CD4-positive, alpha-beta T cell treated with Interleukin-15 for 1 hour (primary cell): ENCODE measurements around the gene STK24.

Experiments used
- DNase-seq: peaks from one replicate; pipeline ENCODE4 v3.0.0-alpha.2; 2020

STK24 gene

DNA sequence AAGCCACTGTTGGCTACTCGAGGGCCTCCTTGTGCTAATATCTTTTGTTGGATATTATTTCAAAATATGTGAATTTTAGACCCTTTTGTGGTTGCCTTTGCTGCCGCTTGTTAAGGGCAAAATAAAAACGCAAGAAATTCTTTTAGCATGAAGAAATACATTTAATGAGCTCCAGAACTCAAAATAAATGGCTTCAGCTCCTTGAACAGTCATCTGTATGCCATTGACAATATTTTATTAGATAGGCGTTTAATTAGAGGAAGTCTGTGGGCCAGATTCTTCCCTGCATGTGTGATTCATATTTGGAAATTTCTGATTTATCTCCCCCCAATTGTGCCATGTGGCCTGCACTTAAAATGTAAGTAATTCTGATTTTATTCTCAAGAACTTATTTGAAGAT, 177.2 kb downstream of the STK24 start:
- DNase-seq, result no peak

DNA sequence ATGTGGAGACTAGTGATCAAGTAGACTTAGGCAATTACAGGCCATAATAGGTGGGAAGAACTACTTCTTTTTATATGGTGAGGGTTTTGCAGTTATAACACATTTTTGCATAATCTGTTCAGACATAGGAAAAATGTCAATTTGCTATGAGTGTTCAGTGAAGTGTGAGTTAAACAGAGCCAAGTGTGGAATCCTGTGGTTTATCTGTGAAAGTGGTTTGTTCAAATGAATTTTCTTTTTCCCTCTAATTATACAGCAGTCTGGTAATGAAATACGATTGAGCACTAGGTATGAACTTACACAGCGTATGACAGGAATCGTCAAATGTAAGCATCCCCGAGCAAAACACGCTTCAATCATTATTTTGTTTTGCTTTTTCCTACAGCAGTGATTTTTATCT, 178.3 kb downstream of the STK24 start:
- DNase-seq, result no peak

DNA sequence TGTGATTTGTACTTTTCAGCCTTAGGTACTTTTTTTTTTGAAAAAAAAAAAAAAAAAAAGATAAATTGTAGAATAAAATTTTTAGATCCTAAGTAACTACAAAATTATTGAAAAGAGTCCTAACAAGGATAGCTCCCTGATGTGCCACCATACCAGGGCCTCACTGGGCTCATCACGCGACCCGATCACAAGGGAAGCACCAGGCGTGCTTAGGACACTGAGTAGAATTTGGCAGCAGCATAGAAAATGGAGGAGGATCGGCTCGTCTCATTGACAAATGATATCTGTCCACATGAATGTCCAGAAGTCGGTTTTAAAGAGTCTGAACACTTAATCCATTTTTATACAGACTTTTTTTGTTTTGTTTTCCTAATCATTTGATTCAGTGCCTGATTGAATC, 179.0 kb downstream of the STK24 start:
- no peak for DNase-seq

DNA sequence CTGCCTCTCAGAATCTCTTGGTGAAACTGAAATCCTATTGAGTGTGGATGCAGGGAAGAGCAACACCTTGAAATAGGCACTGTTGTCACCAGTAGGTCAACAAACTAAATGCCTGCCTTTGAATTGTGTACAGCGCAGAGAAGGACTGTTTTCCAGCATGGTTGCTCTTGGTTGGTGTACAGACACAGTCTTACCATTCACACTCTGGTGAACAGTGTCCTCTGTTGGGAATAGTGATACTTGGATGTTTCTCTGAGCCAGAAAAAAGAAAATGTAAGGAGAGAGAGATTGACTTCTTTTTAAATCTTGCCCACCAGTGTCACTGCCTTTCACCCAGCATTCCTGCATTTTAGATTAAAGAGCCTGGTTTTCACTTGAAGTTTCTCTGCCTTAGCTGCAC, 179.7 kb downstream of the STK24 start:
- DNase-seq, result no peak

DNA sequence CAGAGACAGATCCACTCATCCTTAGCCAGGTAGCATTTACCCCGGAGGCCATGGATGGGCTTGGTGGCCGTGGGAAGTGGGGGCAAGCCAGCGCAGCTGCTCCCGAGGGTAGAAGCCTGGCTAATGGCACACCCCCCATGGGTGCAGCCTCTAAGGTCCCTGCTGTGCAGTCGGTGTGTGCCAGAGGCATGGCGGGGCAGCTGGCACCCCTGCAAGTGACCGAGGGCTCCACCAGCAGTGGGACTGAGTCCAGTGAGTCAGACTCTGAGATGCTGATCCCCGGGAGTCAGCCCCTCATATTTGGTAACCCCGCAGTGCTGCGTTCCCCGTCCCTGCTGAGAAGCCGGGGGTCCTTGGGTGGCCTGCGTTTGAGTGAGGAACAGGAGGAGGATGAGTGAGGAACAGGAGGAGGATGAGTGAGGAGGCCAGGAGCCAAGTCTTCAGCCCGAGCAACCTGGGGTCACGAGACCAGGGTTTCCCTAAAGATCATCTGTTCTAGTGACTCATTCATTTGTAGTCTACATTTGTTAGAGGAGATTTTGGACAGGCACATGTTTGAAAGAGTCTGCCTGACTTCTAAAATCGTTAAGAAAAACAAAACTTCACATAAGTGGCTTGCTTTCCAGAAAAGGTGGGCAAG, 180.7 kb downstream of the STK24 start:
- DNase-seq, result no peak
